PC-9 (cell line): Measurements from ENCODE around the gene JADE2.

Experiments
- CTCF ChIP-seq: fragments of 200-600 bp; sonication (generic); conservative IDR thresholded peaks from 2 replicates; pipeline ENCODE4 v1.6.1; 2017; ENCODE audit warnings: mixed run types, antibody characterized with exemption, mild to moderate bottlenecking, moderate library complexity
- EZH2 ChIP-seq: fragments of 200-600 bp; sonication (generic); IDR thresholded peaks from 2 replicates; pipeline ENCODE4 v1.8.0; 2017; ENCODE audit warnings: antibody characterized with exemption, low read depth

- TF ChIP-seq CTCF (no peak), EZH2 (no peak)
Measured at GRCh38 chr5:134625559-134625958, 100.1 kb downstream of the JADE2 start.
